GM12873 (cell line): Measurements from ENCODE around the gene INPP5A.

Experiments used
- TF ChIP-seq, protein P1 (sequence below): IDR thresholded peaks from 2 replicates; pipeline ENCODE4 v1.5.1; 2012; ENCODE audit warnings: low read depth, mild to moderate bottlenecking, moderate library complexity, low read length, control low read depth; ENCODE audit not compliant: insufficient read depth; ENCODE audit errors: missing control alignments

The INPP5A gene

DNA sequence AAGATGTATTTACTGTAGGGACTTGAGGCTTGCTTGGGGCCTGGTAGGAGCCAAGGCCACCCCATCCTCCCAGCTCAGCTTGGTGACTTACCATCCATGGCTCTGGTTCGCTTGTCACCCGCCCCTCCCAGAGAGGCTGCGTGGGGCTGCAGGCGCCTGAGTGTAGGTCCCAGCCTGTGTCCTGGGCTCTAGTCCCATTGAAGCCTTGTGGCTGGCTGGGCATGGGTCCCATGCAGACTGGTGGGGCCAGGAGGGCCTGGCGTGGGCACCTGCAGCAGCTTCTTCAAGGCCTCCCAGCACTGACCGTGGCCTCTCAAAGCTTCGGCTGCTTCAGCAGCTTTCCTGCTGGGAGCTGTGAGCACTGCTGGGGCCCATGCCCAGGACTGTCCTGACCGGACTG is 118.1 kb downstream of the INPP5A start:
- TF ChIP-seq, protein P1, sequence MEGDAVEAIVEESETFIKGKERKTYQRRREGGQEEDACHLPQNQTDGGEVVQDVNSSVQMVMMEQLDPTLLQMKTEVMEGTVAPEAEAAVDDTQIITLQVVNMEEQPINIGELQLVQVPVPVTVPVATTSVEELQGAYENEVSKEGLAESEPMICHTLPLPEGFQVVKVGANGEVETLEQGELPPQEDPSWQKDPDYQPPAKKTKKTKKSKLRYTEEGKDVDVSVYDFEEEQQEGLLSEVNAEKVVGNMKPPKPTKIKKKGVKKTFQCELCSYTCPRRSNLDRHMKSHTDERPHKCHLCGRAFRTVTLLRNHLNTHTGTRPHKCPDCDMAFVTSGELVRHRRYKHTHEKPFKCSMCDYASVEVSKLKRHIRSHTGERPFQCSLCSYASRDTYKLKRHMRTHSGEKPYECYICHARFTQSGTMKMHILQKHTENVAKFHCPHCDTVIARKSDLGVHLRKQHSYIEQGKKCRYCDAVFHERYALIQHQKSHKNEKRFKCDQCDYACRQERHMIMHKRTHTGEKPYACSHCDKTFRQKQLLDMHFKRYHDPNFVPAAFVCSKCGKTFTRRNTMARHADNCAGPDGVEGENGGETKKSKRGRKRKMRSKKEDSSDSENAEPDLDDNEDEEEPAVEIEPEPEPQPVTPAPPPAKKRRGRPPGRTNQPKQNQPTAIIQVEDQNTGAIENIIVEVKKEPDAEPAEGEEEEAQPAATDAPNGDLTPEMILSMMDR: no peak

DNA sequence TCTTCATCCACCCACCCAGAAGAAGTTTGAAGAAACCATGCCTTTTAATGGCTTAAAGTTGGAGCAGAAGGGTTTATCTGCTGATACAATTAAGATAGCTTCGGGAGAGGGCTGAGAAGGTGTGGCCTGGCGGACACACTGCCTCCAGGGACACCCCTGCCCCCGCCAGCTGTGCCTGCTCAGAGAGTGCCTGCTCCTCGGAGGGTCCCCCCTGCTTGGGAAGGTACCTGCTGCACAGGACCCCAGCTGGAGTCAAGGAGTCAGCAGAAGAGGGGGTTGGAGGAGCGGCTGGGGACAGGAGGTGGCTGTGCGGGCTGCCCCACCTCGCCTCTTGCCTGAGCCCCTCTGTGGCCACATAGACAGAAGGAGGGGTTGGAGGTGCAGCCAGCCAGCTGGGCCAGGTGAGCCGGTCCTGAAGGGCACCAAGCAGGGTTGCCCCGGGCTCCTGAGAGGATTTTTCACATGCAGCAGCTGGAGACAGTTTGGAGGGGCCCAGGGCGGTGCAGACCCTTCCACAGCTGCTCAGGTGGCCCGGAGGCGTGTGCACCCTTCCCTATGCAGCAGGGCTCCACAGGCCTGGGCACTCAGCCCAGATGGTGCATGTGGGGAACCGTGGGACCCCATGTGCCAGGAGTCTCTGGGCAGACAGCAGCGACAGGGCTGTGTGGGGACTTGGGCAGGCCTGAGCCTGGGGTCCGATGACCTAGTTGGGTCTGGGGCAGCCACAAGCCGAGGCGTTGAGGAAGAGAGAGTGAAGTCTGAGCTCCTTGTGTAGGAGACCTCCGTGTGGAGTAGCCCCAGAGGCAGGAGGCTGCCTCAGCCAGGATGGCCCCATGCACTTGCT is 118.9 kb downstream of the INPP5A start:
- TF ChIP-seq, protein P1: no peak

DNA sequence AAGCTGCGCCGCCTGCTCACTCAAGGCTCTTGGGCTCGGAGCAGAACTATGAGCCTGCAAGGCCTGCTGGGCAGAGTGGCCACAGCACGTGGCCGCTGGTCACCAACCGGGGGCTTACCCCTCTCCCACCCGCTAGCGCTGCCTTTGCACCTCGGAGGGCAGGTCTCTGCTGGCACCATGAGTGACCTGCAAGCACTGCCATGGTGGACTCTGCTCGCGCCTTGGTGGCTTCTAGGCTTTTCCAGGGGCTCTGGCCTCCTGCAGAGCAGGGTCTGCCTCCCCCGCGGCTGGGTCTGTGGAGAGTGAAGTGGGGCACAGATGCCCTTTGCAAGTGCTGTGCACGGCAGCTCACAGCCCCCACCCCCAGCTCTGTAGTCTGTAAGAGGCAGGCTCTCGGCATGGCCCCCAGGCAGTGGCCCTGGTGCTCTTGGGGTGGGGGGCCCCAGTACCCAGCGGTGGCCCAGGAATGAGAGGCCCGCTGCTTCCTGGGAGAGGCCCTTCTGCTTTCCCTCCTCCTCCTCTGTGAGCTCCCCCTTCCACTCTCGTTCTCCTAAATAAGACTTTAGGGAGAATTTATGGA is 119.6 kb downstream of the INPP5A start:
- TF ChIP-seq, protein P1: no peak

- TF ChIP-seq, protein P1: no peak
Observed at GRCh38 chr10:132657748-132658147, 120.2 kb downstream of the INPP5A start.

DNA sequence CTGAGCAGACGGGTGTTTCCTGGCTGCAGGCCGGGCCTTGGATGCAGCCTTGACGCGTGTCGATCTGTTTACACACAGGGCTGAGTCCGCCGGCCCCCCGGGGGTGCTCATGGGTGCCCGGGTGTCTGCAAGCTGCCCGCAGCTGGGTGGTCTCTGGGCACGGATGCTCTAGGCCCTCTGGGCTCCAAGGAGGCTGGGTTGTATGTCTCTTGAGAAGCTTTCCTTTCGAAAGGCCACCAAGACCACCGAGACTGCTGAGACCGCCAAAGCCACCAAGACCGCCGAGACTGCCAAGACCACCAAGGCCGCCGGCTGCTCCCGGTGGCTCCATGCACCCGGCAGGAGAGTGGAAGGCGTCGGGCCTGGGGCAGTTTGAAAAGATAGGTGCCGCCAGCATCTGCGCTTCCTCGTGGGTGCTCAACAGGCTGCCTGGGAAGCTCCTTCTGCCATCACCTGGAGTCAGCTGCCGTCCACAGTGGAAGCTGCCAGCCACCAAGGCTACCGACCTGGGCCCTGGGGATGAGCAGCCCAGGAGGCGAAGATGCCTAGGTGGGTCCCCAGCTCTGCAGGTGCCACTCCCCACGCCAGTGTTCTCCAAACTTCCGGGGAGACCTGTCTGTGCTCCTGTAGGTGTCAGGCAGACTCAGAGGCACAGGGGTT is 121.1 kb downstream of the INPP5A start:
- TF ChIP-seq, protein P1: no peak

DNA sequence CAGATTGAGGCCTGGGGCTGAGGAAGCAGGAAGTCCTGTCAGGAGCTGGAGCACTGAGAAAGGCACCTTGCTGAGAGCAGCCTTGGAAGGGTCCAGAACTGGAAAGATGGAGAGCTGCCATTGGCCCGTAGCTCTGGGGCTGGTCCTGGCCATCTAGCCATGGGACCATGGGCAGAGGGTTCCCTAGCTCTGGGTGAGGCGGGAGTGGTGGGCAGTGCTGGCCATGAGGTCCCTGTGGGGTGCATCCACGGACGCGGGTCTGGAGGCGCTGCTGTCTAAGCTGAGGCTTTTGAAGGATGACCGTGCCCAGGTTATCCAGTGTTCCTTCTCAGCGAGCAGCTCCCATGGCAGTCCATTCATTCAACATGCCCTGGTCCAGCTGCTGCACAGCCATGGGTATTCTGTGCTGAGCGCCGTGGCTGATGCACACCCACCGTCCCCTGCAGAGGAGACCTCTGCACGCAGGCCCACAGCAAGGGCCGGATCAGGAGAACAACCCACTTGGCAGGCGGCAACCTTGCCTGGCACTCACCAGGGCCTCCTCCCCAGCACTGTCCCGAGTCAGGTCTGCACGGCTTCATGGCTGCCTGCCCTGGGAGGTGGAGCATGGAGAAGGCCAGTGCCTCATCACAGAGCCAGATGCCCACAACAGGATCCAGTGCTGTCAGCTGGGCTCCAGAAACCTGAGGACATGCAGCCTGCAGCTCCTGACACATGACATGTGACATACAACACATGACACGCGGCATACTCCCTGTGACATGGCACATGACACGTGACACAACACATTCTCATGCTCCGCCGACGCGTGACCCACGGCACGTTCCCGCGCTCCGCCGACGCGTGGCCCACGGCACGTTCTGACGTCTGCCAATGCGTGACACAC is 121.9 kb downstream of the INPP5A start:
- TF ChIP-seq, protein P1: no peak
